ENCODE measurements around the gene CITED4.

DNA sequence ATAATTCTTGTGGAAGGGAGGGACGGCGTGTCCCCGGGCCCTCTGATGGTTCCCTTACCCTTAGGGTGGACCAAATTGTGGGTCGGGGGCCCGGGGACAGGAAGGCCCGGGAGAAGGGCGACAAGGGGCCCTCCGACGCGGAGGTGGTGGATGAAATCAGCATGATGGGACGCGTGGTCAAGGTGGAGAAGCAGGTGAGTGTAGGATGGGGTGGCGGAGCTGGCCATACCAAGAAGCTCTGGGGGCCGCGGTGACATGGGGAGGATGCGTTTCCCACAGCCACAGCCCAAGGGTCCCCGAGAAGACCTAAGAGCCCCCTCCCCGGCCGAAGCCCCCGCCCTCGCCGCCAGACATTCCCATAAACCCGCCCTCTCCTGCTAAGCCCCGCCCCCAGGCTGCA lies 24.6 kb downstream of the CITED4 start:
- TF ChIP-seq POLR2A (IDR thresholded peaks at IDR 0.05) = no peak
- TF ChIP-seq, protein P1, sequence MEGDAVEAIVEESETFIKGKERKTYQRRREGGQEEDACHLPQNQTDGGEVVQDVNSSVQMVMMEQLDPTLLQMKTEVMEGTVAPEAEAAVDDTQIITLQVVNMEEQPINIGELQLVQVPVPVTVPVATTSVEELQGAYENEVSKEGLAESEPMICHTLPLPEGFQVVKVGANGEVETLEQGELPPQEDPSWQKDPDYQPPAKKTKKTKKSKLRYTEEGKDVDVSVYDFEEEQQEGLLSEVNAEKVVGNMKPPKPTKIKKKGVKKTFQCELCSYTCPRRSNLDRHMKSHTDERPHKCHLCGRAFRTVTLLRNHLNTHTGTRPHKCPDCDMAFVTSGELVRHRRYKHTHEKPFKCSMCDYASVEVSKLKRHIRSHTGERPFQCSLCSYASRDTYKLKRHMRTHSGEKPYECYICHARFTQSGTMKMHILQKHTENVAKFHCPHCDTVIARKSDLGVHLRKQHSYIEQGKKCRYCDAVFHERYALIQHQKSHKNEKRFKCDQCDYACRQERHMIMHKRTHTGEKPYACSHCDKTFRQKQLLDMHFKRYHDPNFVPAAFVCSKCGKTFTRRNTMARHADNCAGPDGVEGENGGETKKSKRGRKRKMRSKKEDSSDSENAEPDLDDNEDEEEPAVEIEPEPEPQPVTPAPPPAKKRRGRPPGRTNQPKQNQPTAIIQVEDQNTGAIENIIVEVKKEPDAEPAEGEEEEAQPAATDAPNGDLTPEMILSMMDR (IDR thresholded peaks at IDR 0.05) = no peak
